Esophagus muscularis mucosa (tissue), 4 donors: Measurements from ENCODE around the gene CNTFR. TPM values are rescaled to one million over a fixed set of nuclear protein-coding genes. Genes with fewer than 3 reads are reported as not detected.

Source experiments
- DNase-seq: peaks from one replicate; pipeline ENCODE4 v3.0.0-alpha.2; 2017; ENCODE audit errors: extremely low spot score
- H3K27ac ChIP-seq, 4 donors: fragments of 200-600 bp; sonication (generic); replicated peaks in 1 of 4; 1 replicate in 3 of 4; 2 replicates in 1 of 4; pipeline ENCODE4 v1.5.1; 2016 to 2019; ENCODE audit warnings: mild to moderate bottlenecking in 1 of 4
- H3K27me3 ChIP-seq, 4 donors: fragments of 200-600 bp; sonication (generic); one replicate each; pipeline versions ENCODE4 v1.5.1 to v1.6.0; 2016 to 2019
- H3K36me3 ChIP-seq, 4 donors: fragments of 200-600 bp; sonication (generic); one replicate each; pipeline ENCODE4 v1.5.1; 2016 to 2019
- H3K4me1 ChIP-seq, 4 donors: fragments of 200-600 bp; sonication (generic); one replicate each; pipeline ENCODE4 v1.5.1; 2016 to 2019
- H3K4me3 ChIP-seq, 4 donors: fragments of 200-600 bp; sonication (generic); 1 replicate in 2 of 4; 2 replicates in 2 of 4; pipeline ENCODE4 v1.5.1; 2016 to 2019; ENCODE audit warnings: mild to moderate bottlenecking in 4 of 4, moderate library complexity in 1 of 4
- H3K9me3 ChIP-seq, 4 donors: fragments of 200-600 bp; sonication (generic); 1 replicate in 3 of 4; 2 replicates in 1 of 4; pipeline ENCODE4 v1.5.1; 2016 to 2019
- EP300 ChIP-seq: sonication (generic); formaldehyde crosslinking; IDR thresholded peaks from one replicate; pipeline ENCODE4 v1.6.1; 2017; ENCODE audit warnings: antibody characterized with exemption
- POLR2A ChIP-seq: fragments of 450-650 bp; IDR thresholded peaks from one replicate; pipeline ENCODE4 v1.6.1; 2017; ENCODE audit warnings: antibody characterized with exemption, moderate library complexity, mild to moderate bottlenecking, low read depth
- POLR2AphosphoS5 ChIP-seq, 2 donors: sonication (generic); formaldehyde crosslinking; IDR thresholded peaks; one replicate each; pipeline ENCODE4 v1.6.1; 2017; ENCODE audit warnings: antibody characterized with exemption in 2 of 2
- WGBS: methylation state at CpG from one replicate; pipeline ENCODE4 v1.1.5; 2018; 5-methylcytosine and 5-hydroxymethylcytosine counted together
- intact Hi-C: fragments of 100-400 bp; cut with DNase I; formaldehyde crosslinking; loops from one replicate; pipeline ENCODE4 v1.15.1; 2023
- total RNA-seq, 4 donors: library from RNA; depleted of rRNA; stranded (reverse); fragments of >200 nt; gene quantifications; one replicate each; pipeline versions ENCODE4 v1.1.0 to v1.2.1, GENCODE V29; 2016
- TF ChIP-seq, protein P1 (sequence below), 3 experiments: fragments of 200-600 bp in 2 of 3; fragments of 450-650 bp in 1 of 3; sonication (generic) in 2 of 3; IDR thresholded peaks; one replicate each; pipeline ENCODE4 v1.5.1; 2017 to 2019; ENCODE audit warnings: antibody characterized with exemption in 3 of 3, mild to moderate bottlenecking in 2 of 3, moderate library complexity in 1 of 3

The CNTFR gene
- total RNA-seq, 4 donors from 2014 or later = 1.2 to 3.8 (median 2.7) TPM

DNA sequence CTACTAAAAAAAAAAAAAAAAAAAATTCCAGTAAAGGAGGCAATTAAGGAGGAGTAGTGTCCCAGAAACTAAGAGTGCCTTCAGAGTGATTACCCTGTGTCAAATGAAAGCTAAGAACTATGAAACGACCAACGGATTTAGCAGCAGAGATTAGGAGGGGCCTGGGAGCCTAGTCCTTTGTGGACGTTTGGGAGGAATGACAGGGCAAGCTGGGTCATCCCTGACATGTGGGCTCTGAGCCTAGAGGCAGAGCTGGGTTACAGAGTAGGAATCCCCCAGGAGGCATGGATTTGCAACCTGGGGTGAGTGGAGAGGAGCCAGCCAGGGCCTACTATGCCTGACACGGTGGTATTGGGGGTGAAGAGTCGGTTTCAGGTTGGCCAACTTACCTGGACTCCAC lies 43.6 kb upstream of the CNTFR start:
- Histone ChIP-seq H3K9me3 (peaks cover 0 to 3% (median 0%) of the 10 kb centered on the region in 4 donors), H3K4me3 (no peak overlapping the region), H3K27ac (no peak overlapping the region), H3K36me3 (peaks cover 0 to 14% (median 12%) of the 10 kb centered on the region in 4 donors), H3K4me1 (peaks cover 22 to 44% (median 42%) of the 10 kb centered on the region in 4 donors), H3K27me3 (peaks cover 2 to 25% (median 10%) of the 10 kb centered on the region in 4 donors)
- TF ChIP-seq POLR2AphosphoS5 (IDR thresholded peaks at IDR 0.05) (no peak), EP300 (no peak), POLR2A (no peak)
- TF ChIP-seq, protein P1, sequence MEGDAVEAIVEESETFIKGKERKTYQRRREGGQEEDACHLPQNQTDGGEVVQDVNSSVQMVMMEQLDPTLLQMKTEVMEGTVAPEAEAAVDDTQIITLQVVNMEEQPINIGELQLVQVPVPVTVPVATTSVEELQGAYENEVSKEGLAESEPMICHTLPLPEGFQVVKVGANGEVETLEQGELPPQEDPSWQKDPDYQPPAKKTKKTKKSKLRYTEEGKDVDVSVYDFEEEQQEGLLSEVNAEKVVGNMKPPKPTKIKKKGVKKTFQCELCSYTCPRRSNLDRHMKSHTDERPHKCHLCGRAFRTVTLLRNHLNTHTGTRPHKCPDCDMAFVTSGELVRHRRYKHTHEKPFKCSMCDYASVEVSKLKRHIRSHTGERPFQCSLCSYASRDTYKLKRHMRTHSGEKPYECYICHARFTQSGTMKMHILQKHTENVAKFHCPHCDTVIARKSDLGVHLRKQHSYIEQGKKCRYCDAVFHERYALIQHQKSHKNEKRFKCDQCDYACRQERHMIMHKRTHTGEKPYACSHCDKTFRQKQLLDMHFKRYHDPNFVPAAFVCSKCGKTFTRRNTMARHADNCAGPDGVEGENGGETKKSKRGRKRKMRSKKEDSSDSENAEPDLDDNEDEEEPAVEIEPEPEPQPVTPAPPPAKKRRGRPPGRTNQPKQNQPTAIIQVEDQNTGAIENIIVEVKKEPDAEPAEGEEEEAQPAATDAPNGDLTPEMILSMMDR (IDR thresholded peaks at IDR 0.05) = no peak
- intact Hi-C loops = loop anchor here (5.0 kb wide), 1 partner anchor 69 kb away; no protein-coding TSS in a partner anchor
- WGBS = 54% methylated on average over 5 of the region's 5 CpGs
- no peak for DNase-seq

DNA sequence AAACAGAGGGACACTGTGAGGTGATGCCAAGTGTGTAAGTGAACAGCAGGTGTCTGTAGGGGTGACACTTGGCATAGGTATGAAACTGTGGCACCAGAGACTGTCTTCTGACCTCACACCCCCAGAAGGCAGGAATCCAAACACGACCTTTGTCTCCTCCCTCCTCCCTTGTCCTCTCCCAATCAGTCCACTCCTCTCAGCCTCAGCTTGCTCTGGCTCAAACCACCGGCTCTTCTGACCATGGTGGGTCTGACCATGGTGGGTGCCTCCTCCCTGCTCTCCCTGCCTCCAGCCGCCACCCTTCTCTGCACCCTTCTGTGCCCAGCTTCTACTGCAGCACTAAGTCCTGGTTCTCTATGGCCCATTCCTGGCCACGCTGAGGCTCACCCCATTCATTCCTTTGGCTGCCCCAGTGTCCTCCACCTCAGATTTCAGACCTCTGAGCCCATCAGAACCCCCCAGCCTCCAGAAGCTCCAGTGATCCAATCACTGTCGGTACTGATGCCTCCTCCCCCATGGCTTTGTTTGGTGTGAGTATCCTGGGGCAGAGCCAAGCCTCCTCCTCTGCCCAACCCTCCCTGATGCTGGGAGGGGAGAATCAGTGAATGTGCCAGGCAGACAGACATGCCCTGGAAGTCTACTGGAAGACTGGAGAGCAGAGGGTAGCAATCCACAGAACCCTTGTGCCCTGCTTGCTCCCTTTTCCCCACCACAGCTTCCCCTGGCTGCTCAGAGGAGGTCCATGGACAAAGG lies 41.1 kb upstream of the CNTFR start:
- 39% methylated on average over 5 of the region's 5 CpGs for WGBS
- DNase-seq = no peak
- TF ChIP-seq POLR2A (no peak), POLR2AphosphoS5 (IDR thresholded peaks at IDR 0.05) (no peak), EP300 (no peak)
- TF ChIP-seq, protein P1 (IDR thresholded peaks at IDR 0.05) = no peak
- intact Hi-C loops = loop anchor here (5.0 kb wide), 1 partner anchor 72 kb away; no protein-coding TSS in a partner anchor
- Histone ChIP-seq H3K4me3 (no peak overlapping the region), H3K36me3 (peaks cover 0 to 11% (median 10%) of the 10 kb centered on the region in 4 donors), H3K4me1 (peaks cover 4 to 30% (median 25%) of the 10 kb centered on the region in 4 donors), H3K27ac (no peak overlapping the region), H3K27me3 (peaks cover 0 to 51% (median 34%) of the 10 kb centered on the region in 4 donors), H3K9me3 (no peaks in the 10 kb centered on the region)

DNA sequence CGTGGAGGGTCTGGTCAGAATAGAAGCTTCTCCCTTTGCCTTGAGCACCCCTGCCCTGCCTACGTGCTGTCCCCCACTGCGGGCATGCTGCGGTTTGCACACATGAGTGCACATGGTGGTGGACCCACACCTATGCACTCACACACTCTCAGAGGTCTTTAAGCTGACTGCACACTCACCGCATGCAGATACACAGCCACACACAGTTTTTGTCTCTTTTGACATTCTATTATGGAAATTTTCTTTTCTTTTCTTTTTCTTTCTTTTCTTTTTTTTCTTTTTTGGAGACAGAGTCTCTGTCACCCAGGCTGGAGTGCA lies 39.9 kb upstream of the CNTFR start:
- H3K27me3 ChIP-seq = peaks cover 0 to 62% (median 45%) of the 10 kb centered on the region in 4 donors
- peak overlapping the region in 3 of 4 donors; percentile 47 to 64 (median 56) for H3K4me3 ChIP-seq
- WGBS = 42% methylated on average over 5 of the region's 5 CpGs
- H3K36me3 ChIP-seq = no peaks in the 10 kb centered on the region
- intact Hi-C loops = no loop called here
- no peak for DNase-seq
- H3K27ac ChIP-seq = no peak overlapping the region
- no peak for TF ChIP-seq POLR2AphosphoS5 (IDR thresholded peaks at IDR 0.05)
- no peak for TF ChIP-seq POLR2A
- TF ChIP-seq, protein P1 (IDR thresholded peaks at IDR 0.05) = no peak
- TF ChIP-seq EP300 = no peak
- peaks cover 6 to 27% (median 25%) of the 10 kb centered on the region in 4 donors for H3K4me1 ChIP-seq
- no peaks in the 10 kb centered on the region for H3K9me3 ChIP-seq

DNA sequence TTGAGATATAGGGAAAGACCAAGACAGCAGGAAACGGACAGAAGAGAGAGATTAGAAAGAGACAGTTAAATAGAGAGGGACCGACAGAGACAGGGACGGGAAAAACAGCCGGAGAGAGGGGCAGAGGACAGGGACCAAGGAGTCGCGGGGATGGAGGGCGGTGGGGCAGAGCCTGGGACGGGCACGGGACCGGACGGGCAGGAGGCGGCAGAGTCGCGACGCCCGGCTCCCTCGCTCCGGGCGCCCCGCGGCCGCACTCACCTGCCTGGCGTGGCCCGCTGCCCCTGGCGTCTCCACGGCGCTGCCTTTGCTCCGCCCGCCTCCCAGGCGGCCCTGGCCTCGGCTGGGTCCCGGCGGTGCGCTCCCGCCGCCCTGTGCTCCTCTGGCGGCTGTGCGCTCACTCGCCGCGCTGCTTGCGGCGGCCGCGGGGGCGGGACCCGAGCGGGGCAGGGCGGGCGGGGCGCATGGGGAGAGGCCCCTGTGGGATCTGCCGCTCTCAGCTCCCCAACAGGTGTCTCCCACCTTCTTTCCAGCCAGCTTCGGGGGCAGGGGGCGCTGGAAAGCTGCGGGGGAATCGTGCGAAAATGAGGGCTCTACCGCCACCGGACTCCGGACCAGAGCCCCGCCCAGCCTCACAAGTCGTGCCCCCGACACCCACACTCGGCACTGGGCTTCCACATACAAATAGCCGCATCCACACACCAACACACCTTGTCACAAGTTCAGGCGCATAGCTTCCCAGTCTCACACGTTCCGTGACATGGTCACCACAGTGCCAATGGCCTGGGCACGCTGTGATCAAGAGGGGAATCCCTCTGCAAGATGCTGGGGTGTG lies 39.3 kb upstream of the CNTFR start, which contains the start of gene ARID3C:
Gene ARID3C, minus strand, starts transcription at position 411 of the 835 bp plus-strand sequence. CDS start 1,052 bp downstream, outside the sequence.
- Histone ChIP-seq H3K4me3 (peak within 1 kb of the TSS; percentile 47 to 64 (median 52)), H3K27ac (no peak within 1 kb of the TSS), H3K9me3 (no peaks in the 10 kb centered on the region), H3K4me1 (peaks cover 9 to 29% (median 24%) of the 10 kb centered on the region in 4 donors), H3K36me3 (no peaks in the 10 kb centered on the region), H3K27me3 (peaks cover 0 to 68% (median 51%) of the 10 kb centered on the region in 4 donors)
- no peak for DNase-seq
- 3% methylated on average over 32 of the region's 69 CpGs for WGBS
- TF ChIP-seq POLR2AphosphoS5 (IDR thresholded peaks at IDR 0.05) = no peak
- TF ChIP-seq, protein P1 (IDR thresholded peaks at IDR 0.05) = no peak
- no peak for TF ChIP-seq EP300
- no peak for TF ChIP-seq POLR2A
- intact Hi-C loops = no loop called here
